GM18505 (cell line): Measurements from ENCODE around the gene HBQ1.
"Not testable (repeated sequence)": the region's sequence is repeated elsewhere in the genome, so short reads cannot be mapped to it uniquely, and the experiment has no call there.

Source experiments
- ATAC-seq: cut with Tn5 transposase; IDR thresholded peaks from one replicate; pipeline ENCODE4 v1.9.1; 2021; ENCODE audit not compliant: unreplicated experiment
- POLR2A ChIP-seq: IDR thresholded peaks from 4 replicates; pipeline ENCODE4 v1.6.1; 2011; ENCODE audit warnings: borderline replicate concordance; ENCODE audit not compliant: insufficient read depth, insufficient read length; ENCODE audit errors: extremely low read depth

Gene HBQ1

DNA sequence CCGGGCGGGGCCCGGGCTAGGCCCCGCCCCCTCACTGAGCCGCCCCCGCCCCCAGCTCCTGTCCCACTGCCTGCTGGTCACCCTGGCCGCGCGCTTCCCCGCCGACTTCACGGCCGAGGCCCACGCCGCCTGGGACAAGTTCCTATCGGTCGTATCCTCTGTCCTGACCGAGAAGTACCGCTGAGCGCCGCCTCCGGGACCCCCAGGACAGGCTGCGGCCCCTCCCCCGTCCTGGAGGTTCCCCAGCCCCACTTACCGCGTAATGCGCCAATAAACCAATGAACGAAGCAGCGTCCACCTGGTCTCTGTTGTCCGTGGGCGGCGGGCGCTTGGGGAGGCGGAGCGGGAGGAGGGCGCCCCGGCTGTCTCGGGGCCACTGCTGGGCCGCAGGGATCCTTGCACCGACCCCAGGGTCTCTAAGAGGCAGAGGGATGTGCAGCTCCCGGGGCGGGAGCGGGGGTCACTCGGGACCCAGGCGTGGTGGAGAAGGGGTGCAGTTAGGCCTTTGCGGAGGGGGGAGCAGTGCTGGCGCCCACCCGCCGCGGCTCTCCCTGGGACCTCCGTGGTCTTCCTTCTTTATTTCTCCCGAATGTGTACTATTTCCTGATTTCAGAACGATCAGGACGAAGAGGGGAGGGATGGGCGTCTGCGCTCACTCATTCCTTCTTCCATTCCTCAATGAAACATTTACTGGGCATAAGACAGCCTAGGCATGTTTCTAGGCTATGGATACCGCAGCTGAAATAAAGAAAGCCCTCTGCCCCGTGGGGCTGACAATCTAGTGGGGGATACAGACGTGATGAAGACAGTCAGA lies 25.8 kb upstream of the HBQ1 start:
- no peak for TF ChIP-seq POLR2A
- ATAC-seq: no peak

DNA sequence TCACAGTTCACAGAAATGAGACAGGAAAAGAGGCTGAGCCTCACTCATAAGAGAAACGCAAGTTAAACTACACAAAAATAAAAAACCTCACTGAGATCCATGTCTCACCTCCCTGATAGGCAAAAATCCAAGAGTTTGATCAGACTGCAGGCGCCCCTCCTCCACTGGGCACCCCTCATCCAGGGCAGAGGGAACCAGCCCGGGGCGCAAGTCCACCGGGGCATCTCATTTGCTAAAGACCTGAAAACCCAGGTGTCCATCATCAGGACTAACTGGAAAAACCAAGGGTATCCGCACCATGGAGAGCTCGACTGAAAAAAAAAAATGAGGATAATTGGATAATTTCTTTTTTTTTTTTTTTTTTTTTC lies 25.2 kb upstream of the HBQ1 start:
- no peak for ATAC-seq
- no peak for TF ChIP-seq POLR2A

DNA sequence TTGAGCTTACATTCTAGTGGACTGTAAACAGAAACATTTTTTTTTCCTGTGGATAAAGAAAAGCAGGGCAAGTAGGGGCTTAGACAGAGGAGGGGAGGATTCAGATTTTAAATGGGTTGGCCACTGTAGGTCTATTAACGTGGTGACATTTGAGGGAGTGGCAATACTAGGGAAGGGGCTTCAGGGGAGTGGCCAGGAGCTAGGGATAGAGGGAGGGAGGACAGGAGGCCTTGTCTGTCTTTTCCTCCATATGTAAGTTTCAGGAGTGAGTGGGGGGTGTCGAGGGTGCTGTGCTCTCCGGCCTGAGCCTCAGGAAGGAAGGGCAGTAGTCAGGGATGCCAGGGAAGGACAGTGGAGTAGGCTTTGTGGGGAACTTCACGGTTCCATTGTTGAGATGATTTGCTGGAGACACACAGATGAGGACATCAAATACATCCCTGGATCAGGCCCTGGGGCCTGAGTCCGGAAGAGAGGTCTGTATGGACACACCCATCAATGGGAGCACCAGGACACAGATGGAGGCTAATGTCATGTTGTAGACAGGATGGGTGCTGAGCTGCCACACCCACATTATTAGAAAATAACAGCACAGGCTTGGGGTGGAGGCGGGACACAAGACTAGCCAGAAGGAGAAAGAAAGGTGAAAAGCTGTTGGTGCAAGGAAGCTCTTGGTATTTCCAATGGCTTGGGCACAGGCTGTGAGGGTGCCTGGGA lies 21.0 kb upstream of the HBQ1 start:
- no peak for ATAC-seq
- no peak for TF ChIP-seq POLR2A

DNA sequence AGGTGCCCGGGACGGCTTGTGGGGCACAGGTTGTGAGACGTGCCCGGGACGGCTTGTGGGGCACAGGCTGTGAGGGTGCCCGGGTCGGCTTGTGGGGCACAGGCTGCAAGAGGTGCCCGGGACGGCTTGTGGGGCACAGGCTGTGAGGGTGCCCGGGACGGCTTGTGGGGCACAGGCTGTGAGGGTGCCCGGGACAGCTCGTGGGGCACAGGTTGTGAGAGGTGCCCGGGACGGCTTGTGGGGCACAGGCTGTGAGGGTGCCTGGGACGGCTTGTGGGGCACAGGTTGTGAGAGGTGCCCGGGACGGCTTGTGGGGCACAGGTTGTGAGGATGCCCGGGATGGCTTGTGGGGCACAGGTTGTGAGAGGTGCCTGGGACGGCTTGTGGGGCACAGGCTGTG lies 20.0 kb upstream of the HBQ1 start:
- not testable (repeated sequence) for ATAC-seq

DNA sequence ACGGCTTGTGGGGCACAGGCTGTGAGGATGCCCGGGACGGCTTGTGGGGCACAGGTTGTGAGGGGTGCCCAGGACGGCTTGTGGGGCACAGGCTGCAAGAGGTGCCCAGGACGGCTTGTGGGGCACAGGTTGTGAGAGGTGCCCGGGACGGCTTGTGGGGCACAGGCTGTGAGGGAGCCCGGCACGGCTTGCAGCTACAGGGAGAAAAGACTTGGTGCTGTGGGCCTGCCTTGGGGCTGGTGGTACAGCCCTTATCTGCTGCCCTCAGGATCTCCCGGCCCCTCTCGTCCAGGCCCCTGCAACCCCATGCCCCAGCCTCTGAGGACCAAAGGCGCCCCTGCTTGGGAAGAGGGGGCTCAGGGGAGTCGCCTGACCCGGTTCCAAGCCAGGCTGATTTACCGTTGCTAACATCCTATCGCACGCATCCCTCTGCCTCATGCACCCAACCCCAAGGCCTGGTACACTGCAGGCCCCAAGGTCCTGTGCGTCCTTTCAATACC lies 19.5 kb upstream of the HBQ1 start:
- no peak for ATAC-seq
- TF ChIP-seq POLR2A: no peak

DNA sequence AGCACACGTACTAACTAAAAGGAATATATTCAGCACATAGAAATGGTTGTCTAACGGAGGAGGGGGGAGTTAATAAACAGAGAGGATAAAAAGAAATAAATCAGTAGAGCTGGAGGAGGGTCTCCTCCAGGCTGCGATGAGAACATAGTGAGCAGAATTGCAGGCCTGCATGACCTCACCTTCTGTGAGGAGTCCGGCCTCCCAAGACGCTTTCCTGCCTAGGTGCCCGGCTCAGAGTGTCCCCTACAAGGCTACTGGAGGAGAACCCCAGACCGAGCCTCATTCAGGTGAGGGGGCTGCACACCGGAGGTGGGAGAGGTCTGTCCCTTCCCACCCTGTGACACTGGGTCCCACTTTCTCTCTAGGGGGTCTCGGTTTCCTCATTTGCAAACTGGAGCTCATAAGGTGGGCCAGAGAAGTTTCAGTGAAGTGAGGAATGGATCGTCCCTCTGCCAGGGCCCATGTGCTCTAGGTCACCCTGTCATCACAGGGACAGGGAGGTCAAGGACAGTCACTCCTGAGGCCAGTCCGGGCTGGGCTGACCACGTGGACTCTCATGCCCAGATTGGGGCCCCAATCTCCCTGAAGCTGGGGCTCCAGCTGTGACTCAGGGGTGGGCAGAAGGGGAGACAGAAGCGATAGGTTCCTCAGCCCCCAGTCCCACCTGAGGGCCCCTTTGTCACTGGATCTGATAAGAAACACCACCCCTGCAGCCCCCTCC lies 17.8 kb upstream of the HBQ1 start:
- ATAC-seq: no peak
- TF ChIP-seq POLR2A: no peak

DNA sequence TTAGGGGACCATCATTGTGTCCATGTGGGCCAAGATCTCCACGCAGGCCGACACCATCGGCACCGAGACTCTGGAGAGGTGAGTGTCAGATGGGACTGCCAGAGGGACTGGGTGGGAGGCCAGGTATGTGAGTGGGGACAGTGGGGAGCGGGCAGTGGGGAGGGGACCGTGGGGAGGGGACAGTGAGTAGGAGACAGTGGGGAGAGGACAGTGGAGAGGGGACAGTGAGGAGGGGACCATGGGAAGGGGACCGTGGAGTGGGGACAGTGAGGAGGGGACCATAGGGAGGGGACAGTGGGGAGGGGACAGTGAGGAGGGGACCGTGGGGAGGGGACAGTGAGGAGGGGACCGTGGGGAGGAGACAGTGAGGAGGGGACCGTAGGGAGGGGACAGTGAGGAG lies 17.1 kb upstream of the HBQ1 start:
- not testable (repeated sequence) for ATAC-seq

DNA sequence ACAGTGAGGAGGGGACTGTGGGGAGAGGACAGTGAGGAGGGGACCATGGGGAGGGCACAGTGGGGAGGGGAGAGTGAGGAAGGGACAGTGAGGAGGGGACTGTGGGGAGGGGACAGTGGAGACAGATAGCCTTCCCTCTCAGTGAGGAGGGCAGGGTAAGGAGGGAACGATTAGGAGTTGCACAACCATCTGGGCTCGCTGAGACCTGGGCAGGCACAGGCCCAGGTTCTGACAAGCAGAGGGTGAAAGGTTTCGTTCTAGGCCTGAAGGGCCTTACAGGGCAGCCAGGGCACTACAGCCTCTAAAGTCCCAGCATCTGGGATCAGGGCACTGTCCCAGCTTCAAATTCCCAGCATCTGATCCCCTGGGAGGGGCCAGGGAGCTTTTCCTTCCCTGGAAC lies 16.6 kb upstream of the HBQ1 start:
- not testable (repeated sequence) for ATAC-seq

DNA sequence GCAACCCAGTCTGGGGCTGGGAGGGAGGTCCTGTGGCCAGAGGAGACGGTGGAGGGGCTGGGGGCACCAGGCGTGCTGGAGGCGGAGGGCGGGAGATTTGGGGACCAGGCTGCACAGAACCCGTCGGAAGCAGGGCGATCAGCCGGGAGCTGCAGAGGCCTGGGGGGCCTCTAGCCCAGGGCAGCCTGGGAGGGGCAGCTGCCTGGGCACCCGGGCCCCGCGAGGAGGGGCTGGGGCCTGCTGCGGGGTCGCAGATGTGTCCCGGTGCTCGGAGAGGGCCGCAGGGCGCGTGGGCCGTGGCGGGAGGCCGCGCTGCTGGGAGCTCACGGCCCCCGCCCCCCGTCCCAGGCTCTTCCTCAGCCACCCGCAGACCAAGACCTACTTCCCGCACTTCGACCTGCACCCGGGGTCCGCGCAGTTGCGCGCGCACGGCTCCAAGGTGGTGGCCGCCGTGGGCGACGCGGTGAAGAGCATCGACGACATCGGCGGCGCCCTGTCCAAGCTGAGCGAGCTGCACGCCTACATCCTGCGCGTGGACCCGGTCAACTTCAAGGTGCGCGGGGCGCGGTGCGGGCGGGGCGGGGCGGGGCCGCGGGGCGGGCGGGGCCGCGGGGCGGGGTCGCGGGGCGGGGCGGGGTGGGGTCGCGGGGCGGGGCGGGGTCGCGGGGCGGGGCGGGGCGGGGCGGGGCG lies 16.0 kb upstream of the HBQ1 start:
- ATAC-seq: not testable (repeated sequence)

DNA sequence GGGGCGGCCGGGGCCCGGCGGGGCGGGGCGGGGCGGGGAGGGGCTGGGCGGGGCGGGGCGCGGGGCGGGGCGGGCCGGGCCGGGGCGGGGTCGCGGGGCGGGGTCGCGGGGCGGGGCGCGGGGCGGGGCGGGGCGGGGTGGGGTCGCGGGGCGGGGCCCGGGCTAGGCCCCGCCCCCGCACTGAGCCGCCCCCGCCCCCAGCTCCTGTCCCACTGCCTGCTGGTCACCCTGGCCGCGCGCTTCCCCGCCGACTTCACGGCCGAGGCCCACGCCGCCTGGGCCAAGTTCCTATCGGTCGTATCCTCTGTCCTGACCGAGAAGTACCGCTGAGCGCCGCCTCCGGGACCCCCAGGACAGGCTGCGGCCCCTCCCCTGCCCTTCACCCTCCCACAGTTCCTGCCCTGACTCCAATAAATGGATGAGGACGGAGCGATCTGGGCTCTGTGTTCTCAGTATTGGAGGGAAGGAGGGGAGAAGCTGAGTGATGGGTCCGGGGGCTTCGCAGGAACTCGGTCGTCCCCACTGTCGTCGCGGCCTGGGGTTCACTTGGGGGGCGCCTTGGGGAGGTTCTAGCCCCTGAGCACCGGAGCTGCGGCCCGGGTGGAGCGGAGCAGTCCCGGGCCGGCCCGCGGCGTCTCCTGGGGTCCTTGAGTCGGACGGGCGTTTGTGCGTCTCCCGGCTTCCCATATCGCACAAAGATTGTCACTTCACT lies 15.3 kb upstream of the HBQ1 start:
- ATAC-seq: no peak

DNA sequence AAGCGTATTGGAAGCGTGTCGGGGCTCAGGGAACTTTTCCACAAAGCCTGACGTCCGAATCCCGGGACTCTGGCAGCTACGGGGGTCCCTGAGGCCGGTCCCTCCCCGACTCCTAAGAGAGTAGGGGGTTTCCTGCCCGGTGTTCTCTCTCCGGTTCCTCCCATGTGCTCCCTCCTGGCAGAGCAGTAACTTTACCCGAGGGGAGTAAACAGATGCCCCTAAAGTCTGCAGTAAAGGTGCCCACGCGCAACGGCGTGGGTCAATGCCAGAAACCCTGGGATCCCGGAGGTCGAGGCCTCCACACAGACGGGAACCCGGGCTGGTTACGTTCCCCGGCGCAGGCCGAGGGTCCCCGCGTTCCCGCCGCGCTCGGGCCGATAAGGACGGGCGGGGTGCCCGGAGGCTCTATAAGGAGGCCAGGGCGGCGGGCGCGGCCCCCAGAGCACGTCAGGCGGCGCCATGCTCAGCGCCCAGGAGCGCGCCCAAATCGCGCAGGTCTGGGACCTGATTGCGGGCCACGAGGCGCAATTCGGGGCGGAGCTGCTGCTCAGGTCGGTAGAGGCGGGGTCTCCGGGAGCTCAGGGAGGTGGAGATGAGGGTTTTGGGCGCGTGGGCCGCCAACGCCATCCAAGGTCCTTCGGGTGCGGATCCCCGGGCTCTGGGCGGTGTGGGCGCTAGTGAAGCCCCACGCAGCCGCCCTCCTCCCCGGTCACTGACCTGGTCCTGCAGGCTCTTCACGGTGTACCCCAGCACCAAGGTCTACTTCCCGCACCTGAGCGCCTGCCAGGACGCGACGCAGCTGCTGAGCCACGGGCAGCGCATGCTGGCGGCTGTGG lies 14.5 kb upstream of the HBQ1 start, which contains the start of gene HBM:
Gene HBM, plus strand, starts transcription at position 440 of the 836 bp plus-strand sequence. Its CDS starts 20 bp downstream, at position 460.
- no peak for ATAC-seq
- TF ChIP-seq POLR2A: no peak

More for the DNA sequence above, 15.3 kb upstream of the HBQ1 start:
- no peak for TF ChIP-seq POLR2A
